ENCODE data around the gene FOXC1.

Gene FOXC1

GRCh38 chr6:1611322-1611571 lies 1.5 kb downstream of the FOXC1 start:
- peaks cover 8% of the 10 kb centered on the region; the same call in 1 of the 2 replicates for H3K4me1 ChIP-seq
- peak; percentile 74 for DNase-seq
- peak overlapping the region; percentile 67; the same call in 1 of the 2 replicates for H3K4me3 ChIP-seq (ENCODE audit: low read depth, low read length)
- TF ChIP-seq, protein P1, sequence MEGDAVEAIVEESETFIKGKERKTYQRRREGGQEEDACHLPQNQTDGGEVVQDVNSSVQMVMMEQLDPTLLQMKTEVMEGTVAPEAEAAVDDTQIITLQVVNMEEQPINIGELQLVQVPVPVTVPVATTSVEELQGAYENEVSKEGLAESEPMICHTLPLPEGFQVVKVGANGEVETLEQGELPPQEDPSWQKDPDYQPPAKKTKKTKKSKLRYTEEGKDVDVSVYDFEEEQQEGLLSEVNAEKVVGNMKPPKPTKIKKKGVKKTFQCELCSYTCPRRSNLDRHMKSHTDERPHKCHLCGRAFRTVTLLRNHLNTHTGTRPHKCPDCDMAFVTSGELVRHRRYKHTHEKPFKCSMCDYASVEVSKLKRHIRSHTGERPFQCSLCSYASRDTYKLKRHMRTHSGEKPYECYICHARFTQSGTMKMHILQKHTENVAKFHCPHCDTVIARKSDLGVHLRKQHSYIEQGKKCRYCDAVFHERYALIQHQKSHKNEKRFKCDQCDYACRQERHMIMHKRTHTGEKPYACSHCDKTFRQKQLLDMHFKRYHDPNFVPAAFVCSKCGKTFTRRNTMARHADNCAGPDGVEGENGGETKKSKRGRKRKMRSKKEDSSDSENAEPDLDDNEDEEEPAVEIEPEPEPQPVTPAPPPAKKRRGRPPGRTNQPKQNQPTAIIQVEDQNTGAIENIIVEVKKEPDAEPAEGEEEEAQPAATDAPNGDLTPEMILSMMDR (IDR thresholded peaks at IDR 0.05; ENCODE audit: low read depth, low read length) = no peak
- H3K9me3 ChIP-seq = no peaks in the 10 kb centered on the region
- peaks cover 35% of the 10 kb centered on the region for H3K27me3 ChIP-seq
- 0 out of 2 replicates have a peak, but pooled peaks cover 8% of the 10 kb centered on the region for H3K36me3 ChIP-seq

- Histone ChIP-seq H3K4me3 (ENCODE audit: low read depth, low read length) (peak overlapping the region; percentile 71), H3K9me3 (no peaks in the 10 kb centered on the region), H3K36me3 (0 out of 2 replicates have a peak, but pooled peaks cover 8% of the 10 kb centered on the region), H3K4me1 (peaks cover 8% of the 10 kb centered on the region; the same call in 1 of the 2 replicates), H3K27me3 (peaks cover 35% of the 10 kb centered on the region)
- DNase-seq = peak; percentile 37
- TF ChIP-seq, protein P1 (IDR thresholded peaks at IDR 0.05; ENCODE audit: low read depth, low read length) = no peak
Observed at GRCh38 chr6:1611572-1612298, 2.0 kb downstream of the FOXC1 start.

GRCh38 chr6:1612299-1612973 lies 2.7 kb downstream of the FOXC1 start:
- TF ChIP-seq, protein P1 (IDR thresholded peaks at IDR 0.05; ENCODE audit: low read depth, low read length) = no peak
- H3K4me3 ChIP-seq (ENCODE audit: low read depth, low read length) = peak overlapping the region; percentile 71
- H3K9me3 ChIP-seq = no peaks in the 10 kb centered on the region
- peaks cover 28% of the 10 kb centered on the region for H3K27me3 ChIP-seq
- 0 out of 2 replicates have a peak, but pooled peaks cover 8% of the 10 kb centered on the region for H3K36me3 ChIP-seq
- no peak for DNase-seq
- peaks cover 7% of the 10 kb centered on the region; the same call in 1 of the 2 replicates for H3K4me1 ChIP-seq

GRCh38 chr6:1612974-1613306 lies 3.2 kb downstream of the FOXC1 start:
- H3K27me3 ChIP-seq = peaks cover 23% of the 10 kb centered on the region
- DNase-seq = no peak
- TF ChIP-seq, protein P1 (IDR thresholded peaks at IDR 0.05; ENCODE audit: low read depth, low read length) = no peak
- H3K36me3 ChIP-seq = 0 out of 2 replicates have a peak, but pooled peaks cover 8% of the 10 kb centered on the region
- no peaks in the 10 kb centered on the region for H3K9me3 ChIP-seq
- peaks cover 6% of the 10 kb centered on the region; the same call in 1 of the 2 replicates for H3K4me1 ChIP-seq
- peak overlapping the region; percentile 71 for H3K4me3 ChIP-seq (ENCODE audit: low read depth, low read length)

DNA sequence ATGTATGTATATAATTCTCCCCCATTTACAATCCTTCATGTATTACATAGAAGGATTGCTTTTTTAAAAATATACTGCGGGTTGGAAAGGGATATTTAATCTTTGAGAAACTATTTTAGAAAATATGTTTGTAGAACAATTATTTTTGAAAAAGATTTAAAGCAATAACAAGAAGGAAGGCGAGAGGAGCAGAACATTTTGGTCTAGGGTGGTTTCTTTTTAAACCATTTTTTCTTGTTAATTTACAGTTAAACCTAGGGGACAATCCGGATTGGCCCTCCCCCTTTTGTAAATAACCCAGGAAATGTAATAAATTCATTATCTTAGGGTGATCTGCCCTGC lies 3.6 kb downstream of the FOXC1 start:
- Histone ChIP-seq H3K36me3 (peaks cover 8% of the 10 kb centered on the region; the same call in 1 of the 2 replicates), H3K4me3 (ENCODE audit: low read depth, low read length) (peak overlapping the region; percentile 71), H3K27me3 (peaks cover 20% of the 10 kb centered on the region), H3K9me3 (no peaks in the 10 kb centered on the region), H3K4me1 (peaks cover 4% of the 10 kb centered on the region; the same call in 1 of the 2 replicates)
- TF ChIP-seq, protein P1 (IDR thresholded peaks at IDR 0.05; ENCODE audit: low read depth, low read length) = no peak
- DNase-seq = no peak
